Heart right ventricle (tissue), 16 donors: Measurements from ENCODE around the gene HCN2. TPM values are rescaled to one million over a fixed set of nuclear protein-coding genes. Genes with fewer than 3 reads are reported as not detected.

Experiments
- ATAC-seq, 8 donors: fragments of 200-7000 bp; cut with Tn5 transposase; one replicate each; pipeline ENCODE4 v1.9.1; 2020; ENCODE audit warnings: mild to moderate bottlenecking in 8 of 8, moderate library complexity in 8 of 8, moderate number of reproducible peaks in 1 of 8
- DNase-seq, 2 donors: peaks; one replicate each; pipeline ENCODE4 v3.0.0-alpha.2; 2020
- H3K27ac ChIP-seq, 10 donors: fragments of 200-600 bp; sonication (generic) in 2 of 10; one replicate each; pipeline versions ENCODE4 v1.5.0 to v1.8.0; 2020 to 2022; ENCODE audit warnings: mild to moderate bottlenecking in 3 of 10
- H3K27me3 ChIP-seq, 7 donors: fragments of 200-600 bp; one replicate each; pipeline ENCODE4 v1.8.0; 2021 to 2022; ENCODE audit warnings: mild to moderate bottlenecking in 2 of 7
- H3K36me3 ChIP-seq, 9 donors: fragments of 200-600 bp; sonication (generic) in 1 of 9; one replicate each; pipeline versions ENCODE4 v1.5.0 to v1.8.0; 2020 to 2022; ENCODE audit warnings: mild to moderate bottlenecking in 2 of 9
- H3K4me1 ChIP-seq, 9 donors: fragments of 200-600 bp; sonication (generic) in 1 of 9; one replicate each; pipeline versions ENCODE4 v1.5.0 to v1.8.0; 2020 to 2022; ENCODE audit warnings: mild to moderate bottlenecking in 4 of 9
- H3K4me3 ChIP-seq, 10 donors: fragments of 200-600 bp; sonication (generic) in 2 of 10; one replicate each; pipeline versions ENCODE4 v1.5.0 to v1.8.0; 2020 to 2022; ENCODE audit warnings: mild to moderate bottlenecking in 7 of 10, moderate library complexity in 2 of 10
- H3K9me3 ChIP-seq, 11 donors: fragments of 200-600 bp in 10 of 11; sonication (generic) in 2 of 11; one replicate each; pipeline versions ENCODE4 v1.5.0 to v1.8.0; 2013 to 2022; ENCODE audit warnings: mild to moderate bottlenecking in 2 of 11, control low read depth in 1 of 11, moderate library complexity in 1 of 11
- CTCF ChIP-seq, 9 donors: fragments of 200-600 bp; sonication (generic) in 2 of 9; IDR thresholded peaks; one replicate each; pipeline versions ENCODE4 v1.5.0 to v1.8.0; 2021 to 2022; ENCODE audit warnings: antibody characterized with exemption in 9 of 9, mild to moderate bottlenecking in 5 of 9, moderate library complexity in 1 of 9
- WGBS, 2 donors: extraction: QIAGEN DNeasy Blood & Tissue Kit; methylation state at CpG; one replicate each; pipeline ENCODE4 v1.1.7; 2013; ENCODE audit warnings: inconsistent platforms in 1 of 2; 5-methylcytosine and 5-hydroxymethylcytosine counted together
- intact Hi-C, 10 donors: fragments of 100-400 bp; cut with DNase I; formaldehyde crosslinking; loops; one replicate each; pipeline versions ENCODE4 v1.11.1 to v1.14.2; 2022
- polyA plus RNA-seq, 2 donors: library from polyadenylated mRNA; stranded (reverse); fragments of 200-250 nt; gene quantifications; one replicate each; pipeline ENCODE4 v1.2.3, GENCODE V29; 2013
- total RNA-seq, 10 donors: library from RNA; stranded (reverse); fragmentation: NEBNext Ultra II Directional in 3 of 10; extraction: Animal tissue kit (Norgen Biotek cat#: 25700) in 3 of 10; gene quantifications; one replicate each; pipeline versions ENCODE4 v1.2.1 to v1.2.4, GENCODE V29; 2021 to 2023
- donor health status: Arrhythmogenic right ventricular cardiomyopathy.
- donor health status: ischemic (EF 13 %, LVEDD 7.1; RV severe dilation, severe dysfunction).
- donor health status: healthy with polysubstance abuse.
- donor health status: DM: no; HTN: yes; CAD: no.
- donor health status: DM: no; HTN: no; CAD: no.
- donor health status: ischemic (EF 25% LVEDD 6.9; RV normal size, moderate dysfunction).
- donor health status: ischemic (EF 25% LVEDD 5.7; RV mildly dilated, moderate dysfunction).
- donor health status: healthy.
- donor health status: DM: yes; HTN: yes; CAD: no.
- donor health status: Ischemic cardiomyopathy.
- donor health status: ischemic (EF 35%, LVEDD 5.7; RV mildly dilated, moderate dysfunction).
- donor health status: nonischemic (EF 11% LVEDD 7.7; RV severe dilation, severe dysfunction).
- donor health status: DM: yes; HTN: yes; CAD: no.
- donor health status: PGD.
- donor health status: ischemic (EF 29% LVEDD 5.4; RV normal size, mild dysfunction).
- donor health status: nonischemic (EF 23%, LVEDD 6.1; RV moderate dilation, normal function).

The HCN2 gene
- total and polyA plus RNA-seq, 12 donors = 0.90 to 10.7 (median 4.8) TPM

- TF ChIP-seq CTCF (IDR thresholded peaks at IDR 0.05) = no peak
- H3K36me3 ChIP-seq = peaks cover 0 to 52% (median 39%) of the 10 kb centered on the region in 9 donors
- DNase-seq (no peak), ATAC-seq (peak in 2 of 8 donors; percentile 6 to 23)
- peaks cover 0 to 32% (median 12%) of the 10 kb centered on the region in 9 donors for H3K4me1 ChIP-seq
- WGBS, 2 donors = 91 to 92% methylated on average over 34 of the region's 34 CpGs
- no peaks in the 10 kb centered on the region for H3K27me3 ChIP-seq
- H3K27ac ChIP-seq = no peak overlapping the region
- H3K4me3 ChIP-seq = no peak overlapping the region
- no peaks in the 10 kb centered on the region for H3K9me3 ChIP-seq
- intact Hi-C loops = no loop called here
These were observed 47.4 kb upstream of the HCN2 start for GRCh38 chr19:542173-542866.

DNA sequence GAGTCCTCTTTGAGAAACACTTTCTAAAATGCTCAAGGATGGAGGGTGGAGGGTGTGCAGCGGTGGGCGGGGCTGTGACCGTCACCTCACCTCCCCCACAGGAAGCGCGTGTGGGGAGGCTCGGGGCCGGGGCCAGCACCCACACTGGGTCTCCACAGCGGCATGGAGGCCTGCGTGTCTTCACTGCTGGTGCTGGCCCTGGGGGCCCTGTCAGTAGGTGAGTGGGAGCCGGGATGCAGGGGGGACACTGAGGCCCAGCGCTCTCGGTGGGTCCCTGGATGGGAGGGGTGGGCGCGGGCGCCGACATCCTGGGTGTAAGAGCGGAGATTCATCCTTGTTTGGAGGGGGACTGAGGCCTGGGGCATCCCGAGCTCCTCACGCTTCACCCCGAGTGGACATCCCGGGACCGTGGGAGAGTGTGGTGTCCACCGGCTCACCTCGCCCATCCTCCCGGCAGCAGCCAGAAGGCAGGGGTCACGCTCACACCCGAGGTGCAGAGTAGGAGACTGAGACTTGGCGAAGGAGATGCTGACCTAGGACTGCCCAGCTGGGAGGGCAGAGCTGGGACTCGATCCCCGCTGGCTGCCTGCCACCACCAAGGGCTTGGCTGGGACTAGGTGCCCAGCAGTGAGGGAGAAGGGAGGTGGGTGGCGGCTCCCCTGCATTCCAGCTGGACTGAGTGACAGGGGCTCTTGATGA lies 45.6 kb upstream of the HCN2 start, which contains the start of gene GZMM:
Gene GZMM, plus strand, starts transcription at position 144 of the 699 bp plus-strand sequence. Its CDS starts 19 bp downstream, at position 163.
- intact Hi-C loops = no loop called here
- H3K9me3 ChIP-seq = no peaks in the 10 kb centered on the region
- H3K27me3 ChIP-seq = no peaks in the 10 kb centered on the region
- peaks cover 0 to 20% (median 6%) of the 10 kb centered on the region in 9 donors for H3K4me1 ChIP-seq
- peaks cover 0 to 35% (median 23%) of the 10 kb centered on the region in 9 donors for H3K36me3 ChIP-seq
- DNase-seq = no peak
- no peak for TF ChIP-seq CTCF (IDR thresholded peaks at IDR 0.05)
- peak within 1 kb of the TSS in 1 of 10 donors; percentile 50 for H3K27ac ChIP-seq
- peak within 1 kb of the TSS in 1 of 10 donors; percentile 44 for H3K4me3 ChIP-seq
- WGBS, 2 donors = 57 to 58% methylated on average over 30 to 31 of the region's 31 CpGs
- peak in 7 of 8 donors; percentile 14 to 55 (median 31) for ATAC-seq

DNA sequence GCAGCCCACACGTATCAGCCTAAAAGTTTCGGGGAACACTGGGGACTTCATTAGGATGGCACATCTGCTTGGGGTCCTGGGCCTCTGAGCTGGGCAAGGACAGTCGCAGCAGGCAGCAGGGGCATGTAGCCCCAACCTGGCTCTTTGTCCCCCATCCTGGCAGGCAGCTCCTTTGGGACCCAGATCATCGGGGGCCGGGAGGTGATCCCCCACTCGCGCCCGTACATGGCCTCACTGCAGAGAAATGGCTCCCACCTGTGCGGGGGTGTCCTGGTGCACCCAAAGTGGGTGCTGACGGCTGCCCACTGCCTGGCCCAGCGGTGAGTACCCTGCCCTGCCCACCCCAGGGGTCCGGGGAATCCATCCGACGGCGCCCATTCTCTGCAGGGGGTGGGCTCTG lies 42.6 kb upstream of the HCN2 start:
- peaks cover 0 to 15% (median 5%) of the 10 kb centered on the region in 9 donors for H3K36me3 ChIP-seq
- H3K4me1 ChIP-seq = peaks cover 0 to 19% (median 7%) of the 10 kb centered on the region in 9 donors
- intact Hi-C loops = no loop called here
- TF ChIP-seq CTCF (IDR thresholded peaks at IDR 0.05) = no peak
- ATAC-seq (no peak), DNase-seq (no peak)
- WGBS, 2 donors = 86 to 94% methylated on average over 15 of the region's 15 CpGs
- H3K27ac ChIP-seq = no peak overlapping the region
- no peak overlapping the region for H3K4me3 ChIP-seq
- no peaks in the 10 kb centered on the region for H3K27me3 ChIP-seq
- no peaks in the 10 kb centered on the region for H3K9me3 ChIP-seq

DNA sequence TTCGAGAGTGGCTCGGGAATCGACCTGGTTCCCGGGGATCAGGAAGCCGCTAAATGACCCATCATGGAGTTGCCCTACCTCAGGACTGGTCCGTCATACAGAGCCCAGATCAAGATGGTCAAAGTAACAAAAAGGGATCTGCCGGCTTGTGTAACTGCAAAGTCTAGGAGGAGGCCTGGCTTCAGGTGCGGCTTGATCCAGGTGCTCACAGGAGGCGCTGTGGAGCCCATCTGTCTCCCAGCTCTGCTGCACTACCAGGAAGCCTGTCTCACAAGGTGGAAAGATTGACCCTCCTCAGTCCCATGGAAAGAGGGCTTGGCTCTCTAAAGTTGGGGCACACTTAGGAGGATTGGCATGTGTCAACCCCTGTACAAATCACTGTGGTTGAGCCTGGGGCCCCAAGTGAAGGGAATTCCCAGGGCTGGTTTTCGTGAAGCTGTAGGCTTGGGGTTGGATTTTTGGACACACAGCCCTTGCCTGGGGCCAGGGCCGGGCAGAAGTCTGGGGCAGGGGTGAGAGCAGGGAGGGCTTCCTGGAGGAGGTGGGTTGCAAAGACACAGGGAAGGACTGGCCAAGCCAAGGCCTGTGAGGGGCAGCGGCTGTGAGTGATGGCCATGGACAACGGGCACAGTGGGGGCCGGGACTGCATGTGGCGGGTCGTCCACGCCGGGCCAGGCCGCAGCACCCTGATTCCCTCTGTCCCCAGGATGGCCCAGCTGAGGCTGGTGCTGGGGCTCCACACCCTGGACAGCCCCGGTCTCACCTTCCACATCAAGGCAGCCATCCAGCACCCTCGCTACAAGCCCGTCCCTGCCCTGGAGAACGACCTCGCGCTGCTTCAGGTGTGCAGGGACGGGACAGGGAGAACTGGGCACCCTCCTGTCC lies 41.6 kb upstream of the HCN2 start:
- H3K4me1 ChIP-seq = peaks cover 0 to 19% (median 7%) of the 10 kb centered on the region in 9 donors
- H3K27ac ChIP-seq = no peak overlapping the region
- TF ChIP-seq CTCF (IDR thresholded peaks at IDR 0.05) = no peak
- no peaks in the 10 kb centered on the region for H3K9me3 ChIP-seq
- no peak overlapping the region for H3K4me3 ChIP-seq
- DNase-seq (no peak), ATAC-seq (no peak)
- intact Hi-C loops = no loop called here
- H3K36me3 ChIP-seq = peaks cover 0 to 5% (median 0%) of the 10 kb centered on the region in 9 donors
- no peaks in the 10 kb centered on the region for H3K27me3 ChIP-seq
- WGBS, 2 donors = 86 to 89% methylated on average over 26 of the region's 26 CpGs
